GM23338 (cell line): ENCODE data around the gene FLOT2.

Experiments
- CREB1 ChIP-seq: fragments of 250-450 bp; sonication (Bioruptor Pico); IDR thresholded peaks from 2 replicates; pipeline ENCODE4 v1.5.0; 2020; ENCODE audit warnings: low read depth, mild to moderate bottlenecking, moderate library complexity
- CTCF ChIP-seq, 2 experiments: fragments of 200-600 bp in 1 of 2; sonication (generic) in 1 of 2; conservative IDR thresholded peaks; 2 replicates each; pipeline versions ENCODE4 v1.5.1 to v1.6.1; 2016 to 2017; ENCODE audit warnings: antibody characterized with exemption in 2 of 2, low read depth in 2 of 2, mild to moderate bottlenecking in 2 of 2, moderate library complexity in 1 of 2
- ETS1 ChIP-seq: IDR thresholded peaks from 2 replicates; pipeline ENCODE4 v1.6.1; 2016; ENCODE audit warnings: antibody characterized with exemption
- EZH2 ChIP-seq: fragments of 200-600 bp; sonication (generic); IDR thresholded peaks from one replicate; pipeline ENCODE4 v1.8.0; 2017; ENCODE audit warnings: antibody characterized with exemption, mild to moderate bottlenecking, low read depth; ENCODE audit not compliant: unreplicated experiment
- EZH2phosphoT487 ChIP-seq: fragments of 200-600 bp; sonication (generic); IDR thresholded peaks from one replicate; pipeline ENCODE4 v1.8.1; 2018; ENCODE audit warnings: antibody characterized with exemption; ENCODE audit not compliant: unreplicated experiment
- JUNB ChIP-seq: IDR thresholded peaks from one replicate; pipeline ENCODE4 v1.6.1; 2016; ENCODE audit warnings: antibody characterized with exemption; ENCODE audit not compliant: unreplicated experiment
- NANOG ChIP-seq: IDR thresholded peaks from 2 replicates; pipeline ENCODE4 v1.6.1; 2016; ENCODE audit warnings: antibody characterized with exemption, borderline replicate concordance
- POLR2AphosphoS5 ChIP-seq: IDR thresholded peaks from 2 replicates; pipeline ENCODE4 v1.6.1; 2016; ENCODE audit warnings: antibody characterized with exemption, low read depth
- REST ChIP-seq: IDR thresholded peaks from one replicate; pipeline ENCODE4 v1.6.1; 2018; ENCODE audit warnings: antibody characterized with exemption; ENCODE audit not compliant: unreplicated experiment
- STAT1 ChIP-seq: IDR thresholded peaks from one replicate; pipeline ENCODE4 v1.6.1; 2016; ENCODE audit warnings: antibody characterized with exemption; ENCODE audit not compliant: unreplicated experiment
- ZNF331 ChIP-seq: fragments of 250-450 bp; sonication (Bioruptor Pico); IDR thresholded peaks from 2 replicates; pipeline ENCODE4 v1.5.0; 2020; ENCODE audit warnings: low read depth, mild to moderate bottlenecking, moderate library complexity
- TF ChIP-seq, protein P1 (sequence below): fragments of 250-450 bp; sonication (Bioruptor Pico); IDR thresholded peaks from 2 replicates; pipeline ENCODE4 v1.5.0; 2020; ENCODE audit warnings: mild to moderate bottlenecking, moderate library complexity

DNA sequence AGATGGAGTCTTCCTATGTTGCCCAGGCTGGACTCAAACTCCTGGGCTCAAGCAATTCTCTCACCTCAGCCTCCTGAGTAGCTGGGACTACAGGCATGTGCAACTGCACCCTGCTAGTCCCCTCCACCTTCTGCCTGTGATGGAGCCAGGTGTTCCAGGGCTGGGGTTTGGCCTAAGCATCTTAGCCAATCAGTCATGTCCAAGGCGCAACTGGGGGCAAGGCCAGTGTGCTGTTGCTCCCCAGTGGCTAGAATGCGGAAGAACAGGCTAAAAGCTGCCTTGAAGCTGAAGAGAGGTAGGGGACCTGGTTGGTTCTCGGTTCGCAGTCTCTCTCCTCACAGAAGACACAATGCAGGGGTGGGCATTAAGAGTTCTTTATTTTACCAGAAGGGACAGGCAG, 18.6 kb downstream of the FLOT2 start:
- TF ChIP-seq CTCF (conservative IDR thresholded peaks at IDR 0.05; ENCODE audit: low read depth in 2 of 2) (peak; percentile 74 to 92), EZH2 (no peak), EZH2phosphoT487 (no peak), REST (no peak), POLR2AphosphoS5 (no peak), NANOG (no peak), ETS1 (no peak), ZNF331 (no peak), JUNB (no peak), CREB1 (CRISPR knock-in tag) (no peak), STAT1 (no peak)
- TF ChIP-seq, protein P1, sequence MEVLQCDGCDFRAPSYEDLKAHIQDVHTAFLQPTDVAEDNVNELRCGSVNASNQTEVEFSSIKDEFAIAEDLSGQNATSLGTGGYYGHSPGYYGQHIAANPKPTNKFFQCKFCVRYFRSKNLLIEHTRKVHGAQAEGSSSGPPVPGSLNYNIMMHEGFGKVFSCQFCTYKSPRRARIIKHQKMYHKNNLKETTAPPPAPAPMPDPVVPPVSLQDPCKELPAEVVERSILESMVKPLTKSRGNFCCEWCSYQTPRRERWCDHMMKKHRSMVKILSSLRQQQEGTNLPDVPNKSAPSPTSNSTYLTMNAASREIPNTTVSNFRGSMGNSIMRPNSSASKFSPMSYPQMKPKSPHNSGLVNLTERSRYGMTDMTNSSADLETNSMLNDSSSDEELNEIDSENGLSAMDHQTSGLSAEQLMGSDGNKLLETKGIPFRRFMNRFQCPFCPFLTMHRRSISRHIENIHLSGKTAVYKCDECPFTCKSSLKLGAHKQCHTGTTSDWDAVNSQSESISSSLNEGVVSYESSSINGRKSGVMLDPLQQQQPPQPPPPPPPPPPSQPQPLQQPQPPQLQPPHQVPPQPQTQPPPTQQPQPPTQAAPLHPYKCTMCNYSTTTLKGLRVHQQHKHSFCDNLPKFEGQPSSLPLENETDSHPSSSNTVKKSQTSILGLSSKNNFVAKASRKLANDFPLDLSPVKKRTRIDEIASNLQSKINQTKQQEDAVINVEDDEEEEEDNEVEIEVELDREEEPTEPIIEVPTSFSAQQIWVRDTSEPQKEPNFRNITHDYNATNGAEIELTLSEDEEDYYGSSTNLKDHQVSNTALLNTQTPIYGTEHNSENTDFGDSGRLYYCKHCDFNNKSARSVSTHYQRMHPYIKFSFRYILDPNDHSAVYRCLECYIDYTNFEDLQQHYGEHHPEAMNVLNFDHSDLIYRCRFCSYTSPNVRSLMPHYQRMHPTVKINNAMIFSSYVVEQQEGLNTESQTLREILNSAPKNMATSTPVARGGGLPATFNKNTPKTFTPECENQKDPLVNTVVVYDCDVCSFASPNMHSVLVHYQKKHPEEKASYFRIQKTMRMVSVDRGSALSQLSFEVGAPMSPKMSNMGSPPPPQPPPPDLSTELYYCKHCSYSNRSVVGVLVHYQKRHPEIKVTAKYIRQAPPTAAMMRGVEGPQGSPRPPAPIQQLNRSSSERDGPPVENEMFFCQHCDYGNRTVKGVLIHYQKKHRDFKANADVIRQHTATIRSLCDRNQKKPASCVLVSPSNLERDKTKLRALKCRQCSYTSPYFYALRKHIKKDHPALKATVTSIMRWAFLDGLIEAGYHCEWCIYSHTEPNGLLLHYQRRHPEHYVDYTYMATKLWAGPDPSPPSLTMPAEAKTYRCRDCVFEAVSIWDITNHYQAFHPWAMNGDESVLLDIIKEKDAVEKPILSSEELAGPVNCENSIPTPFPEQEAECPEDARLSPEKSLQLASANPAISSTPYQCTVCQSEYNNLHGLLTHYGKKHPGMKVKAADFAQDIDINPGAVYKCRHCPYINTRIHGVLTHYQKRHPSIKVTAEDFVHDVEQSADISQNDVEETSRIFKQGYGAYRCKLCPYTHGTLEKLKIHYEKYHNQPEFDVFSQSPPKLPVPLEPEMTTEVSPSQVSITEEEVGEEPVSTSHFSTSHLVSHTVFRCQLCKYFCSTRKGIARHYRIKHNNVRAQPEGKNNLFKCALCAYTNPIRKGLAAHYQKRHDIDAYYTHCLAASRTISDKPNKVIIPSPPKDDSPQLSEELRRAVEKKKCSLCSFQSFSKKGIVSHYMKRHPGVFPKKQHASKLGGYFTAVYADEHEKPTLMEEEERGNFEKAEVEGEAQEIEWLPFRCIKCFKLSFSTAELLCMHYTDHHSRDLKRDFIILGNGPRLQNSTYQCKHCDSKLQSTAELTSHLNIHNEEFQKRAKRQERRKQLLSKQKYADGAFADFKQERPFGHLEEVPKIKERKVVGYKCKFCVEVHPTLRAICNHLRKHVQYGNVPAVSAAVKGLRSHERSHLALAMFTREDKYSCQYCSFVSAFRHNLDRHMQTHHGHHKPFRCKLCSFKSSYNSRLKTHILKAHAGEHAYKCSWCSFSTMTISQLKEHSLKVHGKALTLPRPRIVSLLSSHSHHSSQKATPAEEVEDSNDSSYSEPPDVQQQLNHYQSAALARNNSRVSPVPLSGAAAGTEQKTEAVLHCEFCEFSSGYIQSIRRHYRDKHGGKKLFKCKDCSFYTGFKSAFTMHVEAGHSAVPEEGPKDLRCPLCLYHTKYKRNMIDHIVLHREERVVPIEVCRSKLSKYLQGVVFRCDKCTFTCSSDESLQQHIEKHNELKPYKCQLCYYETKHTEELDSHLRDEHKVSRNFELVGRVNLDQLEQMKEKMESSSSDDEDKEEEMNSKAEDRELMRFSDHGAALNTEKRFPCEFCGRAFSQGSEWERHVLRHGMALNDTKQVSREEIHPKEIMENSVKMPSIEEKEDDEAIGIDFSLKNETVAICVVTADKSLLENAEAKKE (CRISPR knock-in tag), result no peak
